AG10803 (cell line): Measurements from ENCODE around the gene MRPL41.
"Not testable (repeated sequence)": the region's sequence is repeated elsewhere in the genome, so short reads cannot be mapped to it uniquely, and the experiment has no call there.

Experiments
- DNase-seq: peaks from one replicate; pipeline ENCODE4 v3.0.0; 2010; ENCODE audit warnings: low read depth
- H3K4me3 ChIP-seq: 2 replicates; pipeline ENCODE4 v1.5.1; 2011; ENCODE audit warnings: mild to moderate bottlenecking, low read length, control low read depth
- CTCF ChIP-seq: conservative IDR thresholded peaks from 2 replicates; pipeline ENCODE4 v1.5.1; 2011; ENCODE audit warnings: mild to moderate bottlenecking, low read length, control low read depth, inconsistent platforms

MRPL41 gene

DNA sequence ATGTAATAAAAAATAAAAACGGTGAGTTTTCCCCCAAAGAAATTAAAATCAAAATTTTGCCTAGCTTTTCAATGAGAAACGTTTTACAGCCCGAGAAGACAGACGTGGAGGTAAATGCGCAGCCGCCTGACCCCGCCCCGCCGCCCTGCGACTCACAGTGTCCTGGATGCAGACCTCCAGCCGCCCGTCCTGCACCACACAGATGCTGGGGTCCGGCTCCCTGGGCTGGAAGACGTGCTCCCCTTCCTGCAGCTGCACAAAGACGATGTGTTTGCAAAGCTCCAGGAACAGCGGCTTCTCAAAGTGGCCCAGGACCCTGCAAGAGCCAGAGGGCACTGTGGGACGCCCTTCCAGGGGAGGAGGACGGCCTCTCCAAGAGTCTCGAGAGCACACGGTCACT is 9.2 kb upstream of the MRPL41 start:
- no peak for TF ChIP-seq CTCF
- no peak overlapping the region for H3K4me3 ChIP-seq
- DNase-seq = no peak

DNA sequence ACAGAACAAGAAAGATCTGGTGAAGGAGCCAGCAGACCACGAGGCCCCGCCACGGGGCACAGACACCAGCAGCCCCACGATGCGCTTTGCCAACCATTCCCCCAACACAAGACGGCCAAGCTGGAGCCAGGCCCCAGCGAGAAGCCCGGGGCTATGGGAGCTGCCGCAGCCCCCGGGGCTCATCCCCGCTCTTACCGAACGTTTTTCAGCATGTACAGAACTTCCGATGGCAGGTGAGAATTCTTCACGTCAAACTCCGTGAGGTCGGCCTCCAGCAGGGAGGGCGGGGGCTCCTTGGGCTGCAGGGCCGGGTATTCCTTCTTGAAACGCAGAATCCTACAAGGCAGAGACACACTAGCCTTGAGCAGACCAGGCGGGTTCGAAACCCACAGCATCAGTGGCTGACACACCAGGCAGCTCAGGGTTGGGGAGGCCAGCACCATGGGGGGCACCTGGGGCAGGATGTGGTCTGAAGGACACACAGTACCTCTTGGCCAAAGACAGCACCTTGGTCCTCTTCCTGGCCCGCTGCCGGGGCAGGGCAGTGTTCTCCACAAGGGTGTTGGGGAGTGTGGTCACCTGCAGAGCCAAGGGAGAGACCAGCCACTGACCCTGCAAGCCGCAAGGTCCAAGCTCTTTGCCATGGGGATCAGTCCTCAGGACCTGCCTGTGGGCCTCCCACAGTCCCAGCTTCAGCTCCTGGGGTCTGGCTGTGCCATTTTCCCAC is 8.3 kb upstream of the MRPL41 start:
- no peak for TF ChIP-seq CTCF
- H3K4me3 ChIP-seq = no peak overlapping the region
- DNase-seq = no peak

- no peak overlapping the region for H3K4me3 ChIP-seq
- no peak for TF ChIP-seq CTCF
- DNase-seq = peak; percentile 50
Observed at GRCh38 chr9:137544176-137544760, 7.4 kb upstream of the MRPL41 start.

DNA sequence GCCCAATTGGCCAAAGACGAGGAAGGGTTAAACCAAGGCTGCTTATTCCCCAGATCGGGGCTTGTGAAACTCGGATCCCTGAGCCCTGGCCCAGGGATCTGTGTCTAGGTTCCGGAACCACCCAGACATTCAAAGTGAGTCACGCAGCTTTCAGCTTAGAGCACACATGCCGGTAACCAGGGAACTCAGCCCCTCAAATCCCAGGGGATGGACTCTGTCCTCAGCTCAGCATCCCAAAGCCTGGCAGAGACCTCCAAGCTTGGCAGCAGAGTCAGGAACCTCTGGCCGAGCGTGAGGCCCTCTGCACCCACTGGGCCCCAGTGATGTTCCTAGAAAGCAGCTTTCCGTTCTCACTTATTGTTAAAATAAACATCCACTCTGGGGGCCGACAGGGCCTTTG is 6.6 kb upstream of the MRPL41 start:
- TF ChIP-seq CTCF = no peak
- no peak overlapping the region for H3K4me3 ChIP-seq
- peak; percentile 78 for DNase-seq

DNA sequence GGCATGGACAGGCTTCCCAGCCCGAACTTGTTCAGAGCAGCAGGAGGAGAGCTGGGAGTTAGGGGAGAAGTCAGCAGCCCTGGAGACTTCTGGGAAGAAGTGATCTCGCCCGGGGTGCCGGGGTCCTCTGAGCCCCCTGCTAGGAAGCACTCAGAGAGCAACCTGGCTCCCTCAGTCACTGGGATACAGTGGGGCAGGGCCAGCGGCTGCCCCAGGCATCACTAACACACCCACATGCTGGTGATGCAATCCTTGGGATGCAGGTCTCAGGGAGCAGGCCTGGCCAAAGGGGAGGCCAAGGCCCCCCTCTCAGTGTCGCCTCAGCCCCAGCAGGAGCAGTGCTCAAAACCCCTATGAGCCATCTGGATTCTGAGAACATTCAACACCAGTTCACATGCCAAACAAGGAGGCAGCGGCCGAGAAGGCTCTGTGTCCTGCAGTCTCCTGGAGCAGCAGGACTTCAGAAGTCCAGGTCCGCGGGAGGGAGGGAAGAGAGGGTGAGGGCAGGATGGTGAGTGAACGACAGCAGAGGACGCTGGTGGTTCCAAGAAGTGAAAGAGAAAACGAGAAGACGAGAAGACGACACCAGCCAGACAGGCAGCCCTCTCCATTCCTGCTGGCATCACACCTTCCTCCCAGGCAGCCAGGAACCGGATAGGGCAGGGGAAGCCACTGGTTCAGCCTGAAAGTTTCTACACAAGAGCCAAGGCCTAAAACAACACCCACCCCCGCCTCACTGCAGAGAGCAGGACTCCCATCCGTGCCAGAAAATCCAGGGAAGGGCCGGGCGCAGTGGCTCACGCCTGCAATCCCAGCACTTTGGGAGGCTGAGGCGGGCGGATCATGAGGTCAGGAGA is 3.8 kb upstream of the MRPL41 start:
- no peak for DNase-seq
- H3K4me3 ChIP-seq = no peak overlapping the region
- TF ChIP-seq CTCF = no peak

DNA sequence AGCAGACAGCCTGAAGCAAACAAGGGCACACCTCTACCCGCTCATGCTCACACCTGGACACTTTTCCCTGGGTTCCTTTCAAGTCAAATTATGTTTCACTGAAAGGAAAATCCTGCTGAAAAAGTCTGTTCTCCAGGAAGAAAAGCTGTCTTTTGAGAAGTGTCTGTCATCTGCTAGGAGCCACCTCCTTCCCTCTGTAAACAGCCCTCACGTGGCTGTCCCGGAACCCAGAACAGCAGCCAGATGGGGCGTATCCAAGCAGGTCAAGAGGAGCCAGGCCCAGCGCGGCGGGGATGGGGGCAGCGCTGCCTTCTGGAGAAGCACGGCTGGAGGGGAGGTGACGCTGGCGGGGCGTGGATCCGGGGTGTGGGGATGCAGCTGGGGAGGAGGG is 1.5 kb upstream of the MRPL41 start, which contains the start of gene PNPLA7:
Gene PNPLA7 (minus strand): TSS at position 172 of the 391 bp plus-strand sequence. CDS start 205 bp downstream, outside the sequence.
- no peak for TF ChIP-seq CTCF
- H3K4me3 ChIP-seq = peak within 1 kb of the TSS; percentile 67
- DNase-seq = peak; percentile 62

DNA sequence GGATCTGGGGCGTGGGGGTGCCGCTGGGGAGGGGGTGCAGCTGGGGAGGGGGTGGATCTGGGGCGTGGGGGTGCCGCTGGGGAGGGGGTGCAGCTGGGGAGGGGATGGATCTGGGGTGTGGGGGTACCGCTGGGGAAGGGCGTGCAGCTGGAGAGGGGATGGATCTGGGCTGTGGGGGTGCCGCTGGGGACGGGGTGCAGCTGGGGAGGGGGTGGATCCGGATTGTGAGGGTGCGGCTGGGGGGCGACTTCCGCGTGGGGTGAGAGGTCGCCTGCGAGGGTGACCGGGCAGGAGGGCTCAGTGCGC is 768 bp upstream of the MRPL41 start:
- peak overlapping the region; percentile 67 for H3K4me3 ChIP-seq
- DNase-seq = not testable (repeated sequence)
